Measurements from ENCODE around the gene HUS1B.
A peak's percentile ranks its signal among the peaks of the same experiment; 100 is the strongest.

Gene HUS1B

GRCh38 chr6:650098-650497 is 6.8 kb downstream of the HUS1B start:
- TF ChIP-seq, protein P1, sequence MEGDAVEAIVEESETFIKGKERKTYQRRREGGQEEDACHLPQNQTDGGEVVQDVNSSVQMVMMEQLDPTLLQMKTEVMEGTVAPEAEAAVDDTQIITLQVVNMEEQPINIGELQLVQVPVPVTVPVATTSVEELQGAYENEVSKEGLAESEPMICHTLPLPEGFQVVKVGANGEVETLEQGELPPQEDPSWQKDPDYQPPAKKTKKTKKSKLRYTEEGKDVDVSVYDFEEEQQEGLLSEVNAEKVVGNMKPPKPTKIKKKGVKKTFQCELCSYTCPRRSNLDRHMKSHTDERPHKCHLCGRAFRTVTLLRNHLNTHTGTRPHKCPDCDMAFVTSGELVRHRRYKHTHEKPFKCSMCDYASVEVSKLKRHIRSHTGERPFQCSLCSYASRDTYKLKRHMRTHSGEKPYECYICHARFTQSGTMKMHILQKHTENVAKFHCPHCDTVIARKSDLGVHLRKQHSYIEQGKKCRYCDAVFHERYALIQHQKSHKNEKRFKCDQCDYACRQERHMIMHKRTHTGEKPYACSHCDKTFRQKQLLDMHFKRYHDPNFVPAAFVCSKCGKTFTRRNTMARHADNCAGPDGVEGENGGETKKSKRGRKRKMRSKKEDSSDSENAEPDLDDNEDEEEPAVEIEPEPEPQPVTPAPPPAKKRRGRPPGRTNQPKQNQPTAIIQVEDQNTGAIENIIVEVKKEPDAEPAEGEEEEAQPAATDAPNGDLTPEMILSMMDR (conservative IDR thresholded peaks at IDR 0.05; ENCODE audit: control insufficient read depth, insufficient read depth, low read depth, low read length), result no peak
- DNase-seq (ENCODE audit: low read depth), result no peak
- no peak overlapping the region for H3K4me3 ChIP-seq (ENCODE audit: control insufficient read depth, low read depth, low read length)

GRCh38 chr6:642805-643204 is 14.1 kb downstream of the HUS1B start:
- no peak for DNase-seq (ENCODE audit: low read depth)
- TF ChIP-seq, protein P1 (conservative IDR thresholded peaks at IDR 0.05; ENCODE audit: control insufficient read depth, insufficient read depth, low read depth, low read length), result no peak

DNA sequence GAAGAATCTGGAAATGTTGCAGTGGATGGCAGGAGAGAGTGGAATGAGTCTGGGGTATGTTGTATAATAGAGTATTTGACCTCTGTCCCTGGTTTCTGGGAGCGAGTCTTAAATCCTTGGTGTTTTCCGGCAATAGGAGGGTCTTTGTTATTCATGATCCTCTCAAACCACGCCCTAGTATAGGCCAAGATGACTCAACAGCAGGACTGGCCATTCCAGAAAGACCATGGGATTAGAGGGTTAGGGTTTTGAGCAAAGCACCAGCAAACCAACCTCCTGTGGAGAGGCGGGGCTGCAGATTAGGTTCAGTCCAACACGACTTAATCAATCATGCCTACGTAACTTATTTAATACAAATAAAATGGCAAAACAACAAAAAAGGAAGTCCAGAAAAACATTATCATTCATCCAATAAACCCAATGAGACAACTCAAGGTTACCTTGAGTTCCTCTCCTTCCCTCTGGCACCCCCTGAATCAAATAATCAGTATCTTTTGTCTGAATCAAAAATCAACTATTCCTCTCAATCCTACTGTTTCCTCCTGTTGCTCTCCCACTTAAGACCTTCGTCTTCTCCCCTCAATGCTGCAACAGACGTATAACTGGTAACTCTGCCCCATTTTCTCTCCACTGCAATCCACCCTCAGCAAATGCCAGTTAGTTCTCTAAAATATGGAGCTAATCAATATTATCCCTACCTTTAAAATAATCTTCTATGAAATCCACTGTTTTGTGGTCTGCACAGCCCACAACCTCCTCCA is 15.5 kb downstream of the HUS1B start:
- TF ChIP-seq, protein P1 (conservative IDR thresholded peaks at IDR 0.05; ENCODE audit: control insufficient read depth, insufficient read depth, low read depth, low read length), result no peak
- H3K4me3 ChIP-seq (ENCODE audit: control insufficient read depth, low read depth, low read length), result no peak overlapping the region
- DNase-seq (ENCODE audit: low read depth), result no peak

More at GRCh38 chr6:642805-643204, 14.1 kb downstream of the HUS1B start:
- no peak overlapping the region for H3K4me3 ChIP-seq (ENCODE audit: control insufficient read depth, low read depth, low read length)

DNA sequence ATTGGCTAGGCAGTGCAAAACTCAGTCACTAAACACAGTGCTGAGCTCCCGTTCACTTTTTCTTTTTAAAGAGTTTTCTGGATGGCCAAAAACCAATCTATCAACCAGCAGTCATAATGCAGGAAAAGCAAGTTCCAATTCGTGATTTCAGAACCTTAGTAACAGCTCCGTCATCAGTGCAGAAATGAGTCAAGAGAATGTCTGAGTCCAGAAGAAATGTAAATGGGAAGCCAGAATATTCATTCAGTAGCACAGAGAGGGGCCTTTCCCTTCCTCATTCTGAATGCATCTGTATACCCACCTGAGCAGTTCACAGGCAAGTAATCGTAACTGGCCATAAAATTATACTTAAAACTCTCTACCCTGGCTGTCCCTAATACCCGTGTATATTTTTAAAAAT is 20.4 kb downstream of the HUS1B start:
- TF ChIP-seq, protein P1 (conservative IDR thresholded peaks at IDR 0.05; ENCODE audit: control insufficient read depth, insufficient read depth, low read depth, low read length), result no peak
- H3K4me3 ChIP-seq (ENCODE audit: control insufficient read depth, low read depth, low read length), result no peak overlapping the region
- peak; percentile 38 for DNase-seq (ENCODE audit: low read depth)

DNA sequence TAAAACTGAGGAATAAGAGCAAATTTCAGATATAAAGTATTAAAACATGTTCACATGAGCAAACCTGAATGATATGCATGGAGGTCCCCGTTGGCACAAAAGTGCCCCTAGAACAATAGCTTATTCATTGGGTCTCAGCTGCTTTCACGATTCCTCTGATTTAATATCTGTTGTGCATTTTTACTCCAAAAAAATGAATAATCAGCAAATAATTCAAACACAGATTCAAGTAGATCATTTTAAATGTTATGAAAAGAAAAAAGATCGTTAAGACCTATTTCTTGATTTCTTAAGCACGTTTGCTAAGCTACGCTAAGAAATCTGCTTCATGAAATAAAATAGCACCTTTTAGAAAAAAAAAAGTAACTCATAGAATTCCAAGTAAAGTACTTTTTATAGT is 21.7 kb downstream of the HUS1B start:
- no peak for DNase-seq (ENCODE audit: low read depth)
- TF ChIP-seq, protein P1 (conservative IDR thresholded peaks at IDR 0.05; ENCODE audit: control insufficient read depth, insufficient read depth, low read depth, low read length), result no peak
- H3K4me3 ChIP-seq (ENCODE audit: control insufficient read depth, low read depth, low read length), result no peak overlapping the region

GRCh38 chr6:633611-634010 is 23.3 kb downstream of the HUS1B start:
- no peak for DNase-seq (ENCODE audit: low read depth)
- no peak overlapping the region for H3K4me3 ChIP-seq (ENCODE audit: control insufficient read depth, low read depth, low read length)
- TF ChIP-seq, protein P1 (conservative IDR thresholded peaks at IDR 0.05; ENCODE audit: control insufficient read depth, insufficient read depth, low read depth, low read length), result no peak

All from fibroblast of mammary gland (primary cell).